GM21717 (cell line): ENCODE results near the gene WDR26.
A peak's percentile ranks its signal among the peaks of the same experiment; 100 is the strongest.

Experiments used
- ATAC-seq: cut with Tn5 transposase; IDR thresholded peaks from one replicate; pipeline ENCODE4 v1.9.1; 2021; ENCODE audit warnings: mild to moderate bottlenecking, moderate library complexity; ENCODE audit not compliant: unreplicated experiment

The WDR26 gene

GRCh38 chr1:224399887-224400286, 34.7 kb downstream of the WDR26 start:
- no peak for ATAC-seq

DNA sequence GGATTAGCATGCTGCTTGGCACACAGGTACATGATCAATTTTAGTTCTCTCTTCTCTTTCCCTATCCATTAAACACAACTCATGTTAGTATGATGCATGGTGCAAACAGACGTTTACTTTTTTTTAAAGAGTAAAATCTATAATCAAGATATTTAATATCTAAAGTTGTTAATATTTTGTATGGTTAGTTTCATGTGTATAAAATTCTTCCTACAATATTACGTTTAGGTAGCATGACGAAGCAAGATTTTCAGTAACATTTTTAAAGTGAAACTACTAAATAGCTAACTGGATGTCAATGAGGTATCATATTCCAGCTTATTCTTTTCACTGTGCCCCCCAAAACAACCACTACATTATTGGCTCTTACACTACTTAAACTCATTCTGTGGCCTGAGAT, 41.3 kb downstream of the WDR26 start:
- no peak for ATAC-seq

GRCh38 chr1:224392411-224393249, 42.0 kb downstream of the WDR26 start:
- ATAC-seq, result no peak

GRCh38 chr1:224390517-224390916, 44.1 kb downstream of the WDR26 start:
- no peak for ATAC-seq

GRCh38 chr1:224387943-224388342, 46.7 kb downstream of the WDR26 start:
- no peak for ATAC-seq

DNA sequence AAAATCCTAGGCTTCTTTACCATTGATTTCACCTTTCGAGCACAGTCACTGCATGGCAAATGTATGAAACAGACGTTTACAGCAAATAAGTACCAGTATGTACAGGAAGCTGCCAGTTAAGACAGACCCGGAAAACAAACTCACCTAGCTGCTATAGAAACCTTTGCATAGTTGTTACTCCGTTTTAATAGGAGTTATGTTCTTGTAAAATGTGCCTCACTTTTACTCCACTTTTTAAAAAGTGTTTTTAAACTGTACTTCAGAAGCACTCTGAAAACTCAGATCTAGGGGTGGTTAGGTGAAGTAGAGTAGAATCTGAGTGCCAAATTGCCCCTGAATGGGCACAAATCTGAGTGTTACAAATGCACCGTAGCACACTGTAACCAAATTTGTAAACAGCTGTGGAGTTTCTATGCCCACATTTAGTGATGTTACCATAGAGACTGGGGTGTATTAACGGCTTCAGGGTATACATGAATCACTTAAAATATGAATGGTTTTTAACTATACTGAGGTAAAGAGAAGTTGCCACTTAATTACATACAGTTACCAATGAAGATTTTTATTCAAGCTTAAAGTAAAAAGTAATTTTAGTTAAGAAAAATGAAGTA, 47.2 kb downstream of the WDR26 start:
- no peak for ATAC-seq

DNA sequence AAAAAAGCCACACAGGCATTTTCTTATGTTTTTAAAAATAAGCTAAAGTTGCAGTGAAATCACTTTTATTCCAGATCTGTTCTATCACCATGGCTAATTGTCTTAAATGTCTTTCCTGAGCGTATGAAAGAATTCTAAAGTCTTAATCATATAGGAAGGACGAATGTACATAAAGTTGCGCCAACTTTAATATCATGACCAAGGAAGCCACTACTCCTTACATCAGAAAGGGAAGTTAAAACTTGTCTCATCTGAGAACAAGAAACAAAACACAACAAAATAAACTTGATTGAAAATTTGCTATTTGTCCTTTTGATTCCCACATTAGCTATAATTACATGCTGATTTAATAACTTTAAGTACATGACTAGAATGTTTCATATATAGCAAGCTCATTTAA, 51.4 kb downstream of the WDR26 start:
- ATAC-seq, result no peak

DNA sequence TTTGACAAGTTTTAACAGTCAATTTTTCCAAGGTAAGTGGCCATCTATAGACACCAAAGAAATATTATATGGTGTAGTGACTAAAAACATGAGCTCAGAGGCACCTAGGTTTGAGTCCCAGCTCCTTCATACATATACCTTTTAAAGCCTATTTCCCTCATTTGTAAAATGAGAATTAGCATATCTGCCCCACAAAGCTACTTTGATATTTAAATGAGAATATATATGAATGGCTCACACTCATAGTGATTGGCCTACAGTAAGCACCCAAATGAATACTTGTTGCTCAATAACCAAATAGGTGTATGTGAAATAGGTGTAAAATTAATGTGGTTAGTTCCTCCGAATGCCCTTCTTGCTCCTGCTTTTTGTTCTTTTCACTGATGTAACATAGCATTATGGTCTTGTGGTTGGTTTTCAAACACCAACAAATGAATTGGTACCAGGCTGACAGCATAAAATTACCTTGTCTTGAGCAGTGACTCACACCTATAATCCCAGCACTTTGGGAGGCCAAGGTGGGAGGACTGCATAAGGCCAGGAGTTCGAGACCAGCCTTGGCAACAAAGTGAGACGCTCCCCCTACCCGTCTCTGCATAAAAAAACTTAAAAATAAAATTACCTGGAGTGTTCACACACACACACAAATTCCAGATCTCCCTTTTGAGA, 52.6 kb downstream of the WDR26 start:
- no peak for ATAC-seq

DNA sequence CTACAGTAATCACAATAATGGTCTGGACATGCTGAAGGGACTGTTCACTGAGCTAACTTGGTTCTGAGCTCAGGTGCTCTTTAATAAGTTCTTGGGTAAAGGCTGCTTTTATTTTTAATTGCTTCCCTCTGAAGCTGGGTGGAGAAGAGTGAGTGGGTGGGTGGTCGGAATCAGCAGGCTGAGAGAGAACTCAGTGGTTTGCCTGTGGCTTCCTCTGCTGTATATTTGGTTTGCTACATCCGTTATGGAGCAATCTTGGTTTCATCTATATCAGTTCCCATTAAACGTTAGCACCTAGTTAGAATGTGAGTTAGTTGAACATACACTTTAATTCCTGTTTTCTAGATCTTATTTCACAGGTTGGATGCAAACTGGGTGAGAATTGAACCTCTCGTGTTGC, 54.6 kb downstream of the WDR26 start:
- peak; percentile 76 for ATAC-seq

DNA sequence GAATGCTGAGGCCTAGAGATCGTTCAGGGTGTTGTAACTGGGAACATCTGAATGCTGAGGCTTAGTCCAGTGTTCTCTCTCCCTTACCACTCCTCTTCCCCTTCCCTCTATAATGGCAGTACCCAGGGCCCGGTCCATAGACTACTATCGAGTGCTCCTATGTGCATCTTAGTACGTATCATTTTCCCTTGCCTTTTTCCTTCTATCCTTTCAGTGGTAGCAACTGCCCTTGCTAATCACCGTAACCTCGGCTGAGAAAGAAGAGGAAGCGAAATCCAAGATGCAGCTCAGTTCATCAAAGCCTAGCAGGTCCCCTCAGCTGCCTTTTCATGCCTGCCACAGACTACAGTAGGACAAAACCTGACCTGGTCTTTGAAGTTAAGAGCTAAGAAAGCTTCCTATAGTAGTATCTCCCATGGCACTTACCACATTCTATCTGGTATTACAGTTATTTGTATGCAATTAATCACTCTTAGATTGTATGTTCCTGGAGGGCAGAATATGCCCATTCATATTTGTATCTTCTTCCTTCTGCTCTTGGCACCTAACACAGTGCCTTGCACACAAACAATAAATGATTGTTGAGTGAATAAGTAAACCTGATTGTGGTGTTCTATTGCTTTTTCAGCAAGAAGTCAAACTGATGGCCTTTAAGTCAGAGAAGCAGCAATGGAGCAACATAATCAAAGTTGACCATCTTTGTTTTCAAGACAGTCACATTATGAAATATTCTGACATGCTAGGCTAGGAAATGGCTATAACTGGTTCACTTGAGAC, 55.6 kb downstream of the WDR26 start:
- peak; percentile 54 for ATAC-seq

DNA sequence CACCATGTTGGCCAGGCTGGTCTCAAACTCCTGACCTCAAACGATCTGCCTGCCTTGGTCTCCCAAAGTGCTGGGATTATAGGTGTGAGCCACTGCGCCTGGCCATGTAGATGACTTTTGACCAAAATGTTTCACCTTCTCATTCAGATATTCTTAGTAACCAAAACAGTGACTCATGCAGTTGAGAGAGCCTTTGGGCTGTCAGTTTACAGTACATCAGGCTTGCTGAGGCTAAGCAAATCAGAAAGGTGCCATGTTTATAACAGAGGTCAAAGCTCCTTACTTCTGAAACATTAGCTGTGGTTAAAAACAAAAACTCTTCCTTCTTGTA, 57.0 kb downstream of the WDR26 start:
- ATAC-seq, result peak; percentile 49

- no peak for ATAC-seq
Measured at GRCh38 chr1:224375059-224375458, 59.5 kb downstream of the WDR26 start.

- no peak for ATAC-seq
Measured at GRCh38 chr1:224373008-224373590, 61.5 kb downstream of the WDR26 start.

DNA sequence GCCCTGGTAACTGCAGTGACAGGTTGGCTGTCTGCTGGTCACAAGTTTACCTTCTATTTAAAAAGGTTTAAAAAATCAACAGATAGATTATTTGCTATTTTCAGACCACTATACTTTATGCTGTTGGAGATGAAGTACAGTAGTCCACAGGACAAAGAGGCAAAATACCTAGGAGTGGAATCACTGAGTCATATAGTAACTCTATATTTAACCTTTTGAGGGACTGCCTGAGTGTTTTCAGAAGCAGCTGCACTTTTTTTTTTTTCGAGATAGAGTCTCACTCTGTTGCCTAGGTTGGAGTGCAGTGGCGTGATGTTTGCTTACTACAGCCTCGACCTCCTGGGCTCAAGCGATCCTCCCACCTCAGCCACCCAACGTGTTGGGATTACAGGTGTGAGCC, 66.2 kb downstream of the WDR26 start:
- peak; percentile 80 for ATAC-seq

- no peak for ATAC-seq
Measured at GRCh38 chr1:224359207-224359606, 75.4 kb downstream of the WDR26 start.

- no peak for ATAC-seq
Measured at GRCh38 chr1:224358237-224358636, 76.4 kb downstream of the WDR26 start.

GRCh38 chr1:224357626-224358124, 76.9 kb downstream of the WDR26 start:
- ATAC-seq, result no peak

DNA sequence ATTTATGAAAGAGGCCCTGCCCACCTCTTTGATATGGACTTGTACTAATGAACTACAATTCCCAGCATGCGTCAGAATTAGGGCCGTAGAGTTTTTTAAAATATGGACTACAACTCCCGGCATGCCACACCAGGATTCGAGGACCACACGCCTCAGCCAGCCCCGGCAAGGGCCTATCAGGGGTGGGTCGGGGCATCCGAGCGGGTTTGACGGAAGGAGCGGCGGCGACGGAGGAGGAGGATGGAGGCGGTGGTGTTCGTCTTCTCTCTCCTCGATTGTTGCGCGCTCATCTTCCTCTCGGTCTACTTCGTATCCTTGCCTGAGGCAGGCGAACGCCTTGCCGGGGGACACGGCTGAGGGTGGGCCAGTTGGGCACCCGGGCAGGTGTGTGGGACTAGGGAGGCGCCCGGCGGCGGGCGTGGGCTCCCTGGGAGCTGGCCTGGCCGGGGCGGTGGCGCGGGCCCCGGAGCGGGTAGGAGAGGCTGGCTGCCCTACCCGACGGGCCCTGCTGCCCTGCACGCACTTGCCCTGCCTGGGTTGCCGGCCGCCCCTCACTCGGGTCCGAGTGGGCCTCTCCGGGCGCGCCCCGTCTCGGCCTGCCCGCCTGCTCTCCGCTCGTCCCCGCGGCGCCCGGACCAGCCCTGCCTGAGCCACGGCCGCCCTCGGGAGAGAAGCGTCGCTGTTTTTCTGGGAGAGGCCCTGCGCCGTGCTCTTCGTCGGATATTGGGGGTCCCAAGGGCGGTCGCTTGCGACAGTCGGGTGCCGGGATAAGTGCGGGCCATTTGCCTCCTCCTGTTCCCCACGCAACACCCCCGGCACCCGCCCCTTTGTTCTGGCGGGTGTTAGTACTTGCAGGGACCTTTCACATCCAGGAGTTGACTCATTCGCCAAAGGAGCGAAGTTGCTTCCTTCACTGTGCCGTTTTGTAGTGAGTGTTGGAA, 77.6 kb downstream of the WDR26 start, which contains the start of gene CNIH4:
TSS of gene CNIH4 (plus strand) at position 195 of the 941 bp plus-strand sequence. CDS start at position 241, 46 bp downstream.
- peak; percentile 100 for ATAC-seq
